Measurements from ENCODE around the gene NRG2.

The NRG2 gene

DNA sequence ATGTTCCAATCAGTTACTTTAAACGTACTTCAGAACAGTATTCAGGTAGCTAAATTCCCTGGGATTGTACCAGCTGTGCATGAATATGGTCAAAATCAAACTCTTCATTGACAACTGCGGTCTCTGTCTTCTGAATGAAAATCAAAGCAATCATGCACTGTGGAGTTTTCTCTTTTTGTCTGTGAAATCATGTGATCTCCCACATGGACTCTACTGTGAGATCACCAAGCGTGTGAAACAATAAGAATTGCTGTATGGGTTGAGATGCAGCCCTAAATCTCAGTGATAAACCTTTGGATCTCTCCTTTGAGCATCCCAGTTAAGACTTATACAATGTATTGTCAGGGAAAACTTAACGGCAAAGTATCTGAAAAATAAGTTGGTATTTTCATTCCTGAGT is 6.1 kb downstream of the NRG2 start:
- H3K4me1 ChIP-seq (ENCODE audit: control insufficient read depth, low read length) = no peaks in the 10 kb centered on the region
- H3K4me2 ChIP-seq (ENCODE audit: low read length) = no peak overlapping the region
- H3K27me3 ChIP-seq (ENCODE audit: control insufficient read depth, low read length) = peaks cover 57% of the 10 kb centered on the region
- no peaks in the 10 kb centered on the region for H4K20me1 ChIP-seq (ENCODE audit: control insufficient read depth, insufficient read depth, low read depth, low read length)
- no peak overlapping the region for H3K4me3 ChIP-seq (ENCODE audit: low read length)
- H3K9me3 ChIP-seq (ENCODE audit: control insufficient read depth, insufficient read depth, low read length) = no peaks in the 10 kb centered on the region
- H3F3A ChIP-seq (ENCODE audit: control insufficient read depth, insufficient read depth) = no peaks in the 10 kb centered on the region
- no peak for TF ChIP-seq EZH2phosphoT487 (IDR thresholded peaks at IDR 0.05; ENCODE audit: borderline replicate concordance, low read length)
- TF ChIP-seq, protein P1, sequence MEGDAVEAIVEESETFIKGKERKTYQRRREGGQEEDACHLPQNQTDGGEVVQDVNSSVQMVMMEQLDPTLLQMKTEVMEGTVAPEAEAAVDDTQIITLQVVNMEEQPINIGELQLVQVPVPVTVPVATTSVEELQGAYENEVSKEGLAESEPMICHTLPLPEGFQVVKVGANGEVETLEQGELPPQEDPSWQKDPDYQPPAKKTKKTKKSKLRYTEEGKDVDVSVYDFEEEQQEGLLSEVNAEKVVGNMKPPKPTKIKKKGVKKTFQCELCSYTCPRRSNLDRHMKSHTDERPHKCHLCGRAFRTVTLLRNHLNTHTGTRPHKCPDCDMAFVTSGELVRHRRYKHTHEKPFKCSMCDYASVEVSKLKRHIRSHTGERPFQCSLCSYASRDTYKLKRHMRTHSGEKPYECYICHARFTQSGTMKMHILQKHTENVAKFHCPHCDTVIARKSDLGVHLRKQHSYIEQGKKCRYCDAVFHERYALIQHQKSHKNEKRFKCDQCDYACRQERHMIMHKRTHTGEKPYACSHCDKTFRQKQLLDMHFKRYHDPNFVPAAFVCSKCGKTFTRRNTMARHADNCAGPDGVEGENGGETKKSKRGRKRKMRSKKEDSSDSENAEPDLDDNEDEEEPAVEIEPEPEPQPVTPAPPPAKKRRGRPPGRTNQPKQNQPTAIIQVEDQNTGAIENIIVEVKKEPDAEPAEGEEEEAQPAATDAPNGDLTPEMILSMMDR (IDR thresholded peaks at IDR 0.05; ENCODE audit: low read depth, low read length, poor library complexity, severe bottlenecking) = no peak
- no peaks in the 10 kb centered on the region for H3K79me2 ChIP-seq (ENCODE audit: control insufficient read depth, low read length)
- H3K9me2 ChIP-seq (replicated peaks; ENCODE audit: control insufficient read depth, low read length) = no peaks in the 10 kb centered on the region
- no peaks in the 10 kb centered on the region for H3K36me3 ChIP-seq (ENCODE audit: control insufficient read depth, low read length)
- H3K27ac ChIP-seq (ENCODE audit: low read depth, low read length) = no peak overlapping the region

DNA sequence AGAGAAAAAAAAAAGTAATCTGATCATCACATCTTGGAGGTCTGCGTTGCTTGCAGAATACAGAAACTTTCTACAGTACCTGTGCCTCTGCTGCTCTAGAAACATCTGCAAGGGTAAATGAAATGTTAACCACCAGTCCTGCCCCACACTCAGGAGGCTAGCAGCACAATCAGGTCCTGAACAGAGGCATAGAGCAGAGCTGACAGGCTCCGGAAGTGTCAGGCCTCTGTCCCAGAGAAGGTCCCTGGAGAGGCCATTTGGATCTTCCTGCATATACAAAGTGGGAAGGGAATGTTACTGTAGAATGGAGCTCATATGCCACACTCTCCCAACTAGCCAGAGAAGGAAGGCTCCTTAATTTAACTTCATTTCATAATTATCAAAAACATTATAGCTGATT is 7.2 kb downstream of the NRG2 start:
- Histone ChIP-seq H3F3A (ENCODE audit: control insufficient read depth, insufficient read depth) (no peaks in the 10 kb centered on the region), H3K27me3 (ENCODE audit: control insufficient read depth, low read length) (peaks cover 51% of the 10 kb centered on the region), H3K4me3 (ENCODE audit: low read length) (no peak overlapping the region), H3K36me3 (ENCODE audit: control insufficient read depth, low read length) (no peaks in the 10 kb centered on the region), H3K79me2 (ENCODE audit: control insufficient read depth, low read length) (no peaks in the 10 kb centered on the region), H3K9me2 (replicated peaks; ENCODE audit: control insufficient read depth, low read length) (no peaks in the 10 kb centered on the region), H3K4me2 (ENCODE audit: low read length) (no peak overlapping the region), H3K9me3 (ENCODE audit: control insufficient read depth, insufficient read depth, low read length) (no peaks in the 10 kb centered on the region), H3K27ac (ENCODE audit: low read depth, low read length) (no peak overlapping the region), H4K20me1 (ENCODE audit: control insufficient read depth, insufficient read depth, low read depth, low read length) (no peaks in the 10 kb centered on the region), H3K4me1 (ENCODE audit: control insufficient read depth, low read length) (no peaks in the 10 kb centered on the region)
- TF ChIP-seq, protein P1 (IDR thresholded peaks at IDR 0.05; ENCODE audit: low read depth, low read length, poor library complexity, severe bottlenecking) = no peak
- TF ChIP-seq EZH2phosphoT487 (IDR thresholded peaks at IDR 0.05; ENCODE audit: borderline replicate concordance, low read length) = no peak

DNA sequence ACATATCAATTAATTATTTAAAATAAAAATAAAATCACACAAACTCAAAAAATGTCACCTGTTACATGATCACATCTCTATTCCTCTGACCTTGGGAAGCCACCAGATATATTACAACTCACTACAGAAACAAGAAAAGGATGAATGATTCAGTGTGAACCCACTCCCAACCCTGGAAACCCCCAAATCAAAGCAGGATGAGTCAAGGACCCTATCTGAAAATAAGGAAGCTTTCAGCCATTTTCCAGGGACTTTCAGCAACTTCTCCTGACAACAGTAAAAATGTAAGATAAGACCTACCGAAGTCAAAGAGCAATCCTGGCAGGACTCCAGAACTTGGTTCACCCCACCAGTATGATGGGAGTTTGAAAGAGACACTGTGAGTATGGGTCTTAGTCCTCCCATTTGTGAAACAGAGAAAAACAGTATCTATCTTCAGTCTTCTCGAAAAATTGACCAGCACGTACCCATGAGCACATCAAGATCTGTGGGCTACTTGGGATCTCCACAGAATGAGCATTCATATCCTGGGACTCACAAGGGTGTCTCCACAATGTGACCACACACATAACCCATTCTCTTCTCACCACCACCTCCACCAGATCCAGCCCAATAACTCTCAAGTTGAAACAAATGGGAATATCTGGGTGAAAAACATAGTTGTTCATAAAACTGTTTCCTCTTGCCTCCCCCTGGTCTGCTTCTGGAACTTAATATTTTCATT is 9.9 kb downstream of the NRG2 start:
- no peak for TF ChIP-seq EZH2phosphoT487 (IDR thresholded peaks at IDR 0.05; ENCODE audit: borderline replicate concordance, low read length)
- TF ChIP-seq, protein P1 (IDR thresholded peaks at IDR 0.05; ENCODE audit: low read depth, low read length, poor library complexity, severe bottlenecking) = no peak
- H3K27ac ChIP-seq (ENCODE audit: low read depth, low read length) = no peak overlapping the region
- no peak overlapping the region for H3K4me2 ChIP-seq (ENCODE audit: low read length)

More for the DNA sequence above, 9.9 kb downstream of the NRG2 start:
- Histone ChIP-seq H3K4me1 (ENCODE audit: control insufficient read depth, low read length) (no peaks in the 10 kb centered on the region), H4K20me1 (ENCODE audit: control insufficient read depth, insufficient read depth, low read depth, low read length) (no peaks in the 10 kb centered on the region), H3K4me3 (ENCODE audit: low read length) (no peak overlapping the region), H3K9me3 (ENCODE audit: control insufficient read depth, insufficient read depth, low read length) (no peaks in the 10 kb centered on the region), H3K27me3 (ENCODE audit: control insufficient read depth, low read length) (peaks cover 29% of the 10 kb centered on the region), H3F3A (ENCODE audit: control insufficient read depth, insufficient read depth) (no peaks in the 10 kb centered on the region), H3K36me3 (ENCODE audit: control insufficient read depth, low read length) (no peaks in the 10 kb centered on the region), H3K79me2 (ENCODE audit: control insufficient read depth, low read length) (no peaks in the 10 kb centered on the region), H3K9me2 (replicated peaks; ENCODE audit: control insufficient read depth, low read length) (no peaks in the 10 kb centered on the region)
